SK-MEL-5 (cell line): ENCODE data around the gene ASTN2. TPM values are rescaled to one million over a fixed set of nuclear protein-coding genes. Genes with fewer than 3 reads are reported as not detected.

Experiments
- DNase-seq: peaks from one replicate; pipeline ENCODE4 v3.0.0-alpha.2; 2016; ENCODE audit warnings: low read depth, low spot score
- in situ Hi-C: cut with HindIII; loops from 2 replicates; pipeline ENCODE4 v1.10.0; 2016; ENCODE audit warnings: low sequenced_read_pairs, high pct_unique_total_duplicates, low pct_unique_long_range_greater_than_20kb
- total RNA-seq: library from RNA; depleted of rRNA; stranded (reverse); fragments of >200 nt; shearing (Covaris generic); gene quantifications from 2 replicates; pipeline ENCODE4 v1.2.3, GENCODE V29; 2014

Gene ASTN2
- total RNA-seq, 1 experiment from 2014 or later = 11.9 TPM

DNA sequence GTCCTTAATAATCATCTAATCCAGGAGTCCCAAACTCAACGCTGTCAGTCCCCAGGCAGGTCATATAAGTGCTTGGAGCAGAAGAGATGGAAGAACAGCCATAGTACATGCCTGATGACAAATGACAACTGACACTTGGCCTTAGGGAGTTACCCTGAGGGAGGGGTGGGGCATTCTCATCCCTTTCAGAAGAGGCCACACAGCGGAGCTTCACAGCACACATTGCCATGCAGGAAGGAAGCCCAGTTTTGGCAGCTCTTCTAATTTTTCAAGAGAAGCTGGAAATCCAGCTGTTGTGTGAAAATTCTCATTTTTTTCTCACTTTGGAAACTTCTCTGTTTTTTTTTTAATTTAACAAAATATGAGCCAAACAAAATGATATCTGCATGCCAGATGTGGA, 89.0 kb downstream of the ASTN2 start:
- in situ Hi-C loops = no loop called here
- DNase-seq = no peak

DNA sequence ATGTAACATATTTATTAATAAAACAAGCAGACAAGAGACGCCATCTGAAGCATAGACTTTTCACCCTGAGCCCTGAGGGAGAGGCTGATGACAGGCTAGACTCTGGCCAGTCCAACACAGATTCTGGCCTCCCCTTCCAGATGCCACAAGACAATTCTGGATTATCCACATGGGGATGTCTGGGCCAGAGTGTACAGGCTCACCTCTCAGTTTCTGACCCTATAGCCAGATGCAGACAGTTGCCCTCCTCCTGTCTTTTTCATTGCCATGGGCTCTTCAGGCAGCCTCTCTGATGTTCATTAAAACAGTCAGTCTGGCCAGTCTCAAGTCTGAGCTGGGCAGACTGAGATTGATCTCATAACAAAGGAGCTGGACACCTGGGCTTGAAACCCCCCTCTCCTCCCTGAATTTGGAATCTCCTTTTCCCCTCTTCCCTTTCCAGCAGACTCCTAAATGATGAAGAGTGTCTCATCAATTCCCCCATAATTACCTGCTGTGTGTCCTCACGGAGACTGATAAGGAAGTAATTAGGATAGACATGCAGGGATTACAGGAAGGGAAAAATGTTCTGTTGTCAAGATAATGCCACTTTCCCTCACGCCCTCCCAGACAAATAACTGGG, 89.6 kb downstream of the ASTN2 start:
- in situ Hi-C loops = no loop called here

DNA sequence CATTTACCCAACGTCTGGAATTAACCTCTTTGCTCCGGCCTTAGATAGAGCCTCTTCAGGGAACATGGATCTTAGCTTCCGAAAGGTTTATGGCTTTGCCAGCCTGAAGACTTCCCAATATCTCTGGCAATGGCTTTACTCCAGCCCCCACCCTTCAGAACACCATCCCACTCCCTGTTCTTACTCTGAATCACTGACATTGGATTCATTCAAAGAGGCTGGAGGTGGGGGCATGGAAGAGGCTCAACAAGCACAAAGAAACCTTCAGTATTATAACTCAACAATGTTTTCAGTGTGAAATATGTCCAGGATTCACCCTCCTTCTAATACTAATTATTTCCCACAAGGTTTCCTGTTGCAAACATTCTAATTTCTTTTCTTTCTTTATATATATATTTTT, 91.5 kb downstream of the ASTN2 start:
- in situ Hi-C loops = no loop called here
- no peak for DNase-seq

More for the DNA sequence above, 89.6 kb downstream of the ASTN2 start:
- no peak for DNase-seq

DNA sequence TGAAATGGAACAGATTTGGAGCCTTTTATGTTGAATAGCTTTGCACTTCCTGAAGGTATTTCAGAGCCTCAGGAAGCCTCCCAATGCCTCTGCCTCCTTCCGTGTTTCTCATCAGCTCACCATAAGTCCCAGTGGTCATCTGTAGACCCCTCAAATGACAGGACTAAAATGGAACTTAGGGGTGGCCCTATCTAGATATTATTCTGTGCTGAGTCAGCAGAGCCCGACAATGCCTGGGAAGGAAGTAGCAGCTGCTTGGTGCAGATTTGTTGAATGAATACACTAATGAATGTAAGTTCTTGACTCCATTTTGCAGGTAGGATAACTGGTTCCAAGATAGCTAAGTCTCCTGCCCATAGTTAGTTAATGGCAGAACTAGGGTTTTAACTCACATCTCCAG, 97.7 kb downstream of the ASTN2 start:
- no peak for DNase-seq
- in situ Hi-C loops = no loop called here

DNA sequence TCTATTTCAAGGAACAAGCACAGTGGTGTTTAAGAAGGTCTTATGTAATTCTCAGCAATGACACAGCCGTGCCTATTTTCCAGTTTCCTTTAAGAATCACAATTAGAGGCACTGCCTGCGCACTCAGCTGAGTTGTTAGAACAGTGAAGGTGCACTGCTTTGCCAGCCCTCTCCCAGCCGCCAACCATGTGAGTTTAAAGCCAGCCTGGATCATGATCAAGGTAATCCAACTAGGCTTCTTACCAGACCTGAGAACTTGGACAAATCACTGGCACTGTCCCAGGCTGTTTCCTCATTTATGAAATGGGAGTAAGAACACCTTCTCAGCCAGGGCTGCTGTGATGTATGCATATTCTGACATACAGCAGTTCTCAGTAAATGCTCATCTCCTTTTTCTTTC, 99.6 kb downstream of the ASTN2 start:
- in situ Hi-C loops = no loop called here
- no peak for DNase-seq

DNA sequence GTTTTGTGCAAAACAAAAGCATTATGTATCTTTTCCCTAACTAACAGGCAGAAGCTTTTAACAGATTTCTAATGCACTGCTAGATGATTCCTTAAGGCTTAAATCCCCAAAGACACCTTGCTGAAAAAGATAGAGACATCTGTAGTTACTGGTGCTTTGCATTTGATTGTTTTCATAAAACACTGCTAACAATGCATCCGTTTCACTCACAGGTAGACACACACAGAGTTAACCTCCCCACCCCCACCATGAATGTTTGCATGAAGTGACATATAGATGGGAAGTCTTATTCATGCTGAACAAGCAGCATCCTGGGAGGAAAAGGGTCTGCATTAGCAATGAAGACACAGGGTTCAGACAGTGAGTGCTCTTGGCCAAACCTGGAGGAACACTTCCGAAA, 100.9 kb downstream of the ASTN2 start:
- in situ Hi-C loops = no loop called here

DNA sequence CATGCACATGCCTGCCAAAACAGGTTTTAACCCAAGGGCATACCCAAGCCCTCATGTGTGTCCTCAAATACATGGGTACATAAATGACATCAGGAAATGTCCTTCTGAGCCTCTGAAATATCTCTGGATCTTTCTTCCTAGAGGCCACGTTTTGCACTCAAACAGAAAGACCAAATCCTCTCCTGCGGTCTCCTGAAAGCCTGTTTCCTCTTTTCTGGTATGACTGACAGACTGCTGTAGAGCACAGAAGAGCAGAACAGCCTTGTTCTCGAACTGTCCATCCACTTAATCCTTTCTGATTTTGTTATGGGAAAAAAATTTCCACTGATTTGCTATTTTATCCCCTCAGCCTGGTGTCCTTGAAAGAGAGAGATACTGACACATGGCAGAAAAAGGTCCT, 107.2 kb downstream of the ASTN2 start:
- no peak for DNase-seq
- in situ Hi-C loops = no loop called here

More for the DNA sequence above, 100.9 kb downstream of the ASTN2 start:
- DNase-seq = no peak

DNA sequence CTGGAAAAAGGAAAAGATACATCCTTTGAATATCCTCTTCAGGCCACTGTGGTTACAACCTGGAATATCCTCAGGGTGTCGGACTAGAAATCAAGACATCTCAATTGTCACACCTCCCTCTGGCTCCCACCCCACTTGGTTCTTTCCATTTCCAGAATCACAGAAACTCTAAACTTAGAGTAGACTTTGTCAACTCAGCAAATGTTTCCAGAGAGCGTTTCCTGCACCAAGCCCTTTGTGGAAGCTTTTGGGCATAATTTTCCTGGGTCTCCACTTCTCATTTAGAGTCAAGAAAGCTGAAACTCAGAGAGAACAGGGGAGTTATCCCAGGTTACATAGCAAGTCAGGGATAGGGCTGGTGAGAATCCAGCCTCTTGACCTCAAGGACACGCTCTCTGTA, 108.8 kb downstream of the ASTN2 start:
- no peak for DNase-seq
- in situ Hi-C loops = no loop called here

DNA sequence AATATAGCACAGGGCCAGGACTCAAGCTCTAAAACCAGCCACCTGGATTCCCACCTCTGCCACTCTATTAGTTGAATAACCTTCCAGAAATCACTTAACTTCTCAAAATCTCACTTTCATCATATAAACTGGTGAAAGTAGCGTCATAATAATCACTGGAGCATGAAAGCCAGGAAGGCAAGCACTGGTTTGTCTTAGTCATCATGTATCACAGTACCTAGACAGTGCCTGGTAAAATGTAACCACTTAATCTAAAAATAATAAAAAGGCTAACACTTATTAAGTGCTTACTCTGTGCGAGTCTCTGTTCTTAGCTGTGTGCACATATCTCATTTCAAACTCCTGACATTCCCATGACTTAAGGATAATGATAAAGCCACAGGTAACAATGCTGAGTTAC, 109.4 kb downstream of the ASTN2 start:
- no peak for DNase-seq
- in situ Hi-C loops = no loop called here

DNA sequence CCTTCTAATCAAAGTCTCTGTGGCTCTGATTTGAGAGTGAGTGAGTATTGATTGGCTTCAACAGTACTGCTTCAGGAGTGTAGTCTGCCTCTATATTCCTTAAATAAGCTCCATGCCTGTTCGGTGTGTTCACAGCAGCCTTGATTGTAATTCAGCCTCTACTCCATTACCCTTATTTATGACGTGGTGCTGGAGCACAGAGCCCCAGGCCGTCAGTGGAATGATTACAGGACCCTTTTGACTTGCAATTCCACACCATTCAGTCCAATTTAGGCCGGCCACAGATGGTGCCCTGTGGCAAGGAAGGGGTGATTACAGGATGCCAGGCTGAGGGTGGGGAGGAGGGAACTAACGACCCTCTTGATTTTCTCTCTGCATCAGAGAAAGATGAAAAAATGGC, 110.3 kb downstream of the ASTN2 start:
- DNase-seq = no peak
- in situ Hi-C loops = no loop called here

DNA sequence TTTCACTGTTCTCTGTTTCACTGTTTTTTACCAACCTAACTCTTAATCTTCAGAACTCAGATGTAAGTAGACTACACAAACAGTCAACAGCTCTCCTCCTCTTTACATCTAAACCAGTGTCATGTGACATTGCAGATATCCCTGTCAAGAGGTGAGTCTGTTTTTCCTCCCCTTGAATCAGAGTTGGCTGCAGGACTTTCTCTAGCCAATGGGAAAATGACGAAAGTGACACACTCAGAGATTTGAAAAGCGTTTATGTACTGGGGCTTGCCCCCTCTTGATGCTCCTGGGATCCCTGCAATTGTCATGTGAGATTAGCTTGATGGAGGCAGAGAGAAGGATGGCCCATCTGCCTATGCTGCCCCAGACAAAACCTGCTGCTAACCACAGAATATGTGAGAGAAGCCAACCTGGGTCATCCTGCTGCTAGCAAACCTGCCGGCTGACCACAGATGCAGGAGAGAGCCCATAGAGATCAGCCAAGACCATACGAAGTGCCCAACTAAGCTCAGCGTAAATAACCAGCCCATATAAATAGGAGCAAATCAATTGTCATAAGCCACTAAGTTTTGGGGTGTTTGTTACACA, 111.1 kb downstream of the ASTN2 start:
- no peak for DNase-seq
- in situ Hi-C loops = no loop called here

DNA sequence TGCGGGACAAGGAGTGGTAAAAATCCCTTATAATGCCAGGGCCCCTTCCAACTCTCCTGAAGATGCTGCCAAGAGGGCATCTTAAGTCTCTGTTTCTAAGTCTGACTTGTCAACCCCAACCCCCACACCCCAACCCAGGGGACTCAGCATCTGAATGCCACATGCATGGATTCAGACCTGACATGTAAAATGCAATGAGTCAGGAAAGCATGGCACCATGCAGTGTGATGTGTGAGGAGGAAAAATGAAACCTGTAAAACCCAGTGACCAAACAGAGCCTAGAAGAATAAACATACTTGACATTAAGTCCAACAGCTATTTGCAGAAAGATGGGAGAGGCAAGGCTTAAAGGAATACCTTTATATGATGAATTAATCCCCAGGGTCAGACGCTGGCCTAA, 112.4 kb downstream of the ASTN2 start:
- DNase-seq = no peak
- in situ Hi-C loops = no loop called here

DNA sequence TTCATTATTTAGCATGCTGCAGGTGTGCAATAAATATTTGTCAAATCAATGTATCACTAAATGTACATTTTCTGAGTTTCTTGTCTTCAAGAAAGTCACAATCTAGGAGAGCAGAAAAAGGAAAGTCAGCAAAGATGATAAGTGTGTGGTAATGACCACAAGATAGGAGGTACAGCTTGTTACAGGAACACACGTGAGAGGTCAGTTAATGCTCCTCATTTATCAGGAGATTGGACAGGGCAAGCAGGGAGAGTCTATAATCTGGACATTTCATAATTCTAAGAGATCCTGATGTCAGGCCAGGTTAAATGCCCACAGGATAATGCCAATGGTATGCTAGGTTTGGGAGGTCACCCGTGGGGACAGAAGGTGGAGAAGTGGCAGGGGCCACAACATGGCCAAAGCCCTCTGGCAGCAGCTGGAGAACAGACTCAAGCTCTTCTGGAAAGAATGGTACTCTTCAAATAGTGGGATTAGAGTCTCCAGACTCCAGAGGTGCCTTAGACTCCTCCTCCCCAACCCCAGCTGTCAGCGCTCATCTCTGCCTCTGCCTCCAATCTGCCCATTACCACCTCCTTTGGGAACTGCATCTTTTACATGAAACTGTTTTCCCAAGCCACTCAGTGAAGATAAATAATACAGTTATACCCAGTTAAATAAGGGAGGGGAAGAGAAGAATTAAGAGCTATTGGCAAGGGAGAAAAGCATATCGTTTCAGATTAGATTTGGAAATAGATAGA, 114.3 kb downstream of the ASTN2 start:
- in situ Hi-C loops = no loop called here

DNA sequence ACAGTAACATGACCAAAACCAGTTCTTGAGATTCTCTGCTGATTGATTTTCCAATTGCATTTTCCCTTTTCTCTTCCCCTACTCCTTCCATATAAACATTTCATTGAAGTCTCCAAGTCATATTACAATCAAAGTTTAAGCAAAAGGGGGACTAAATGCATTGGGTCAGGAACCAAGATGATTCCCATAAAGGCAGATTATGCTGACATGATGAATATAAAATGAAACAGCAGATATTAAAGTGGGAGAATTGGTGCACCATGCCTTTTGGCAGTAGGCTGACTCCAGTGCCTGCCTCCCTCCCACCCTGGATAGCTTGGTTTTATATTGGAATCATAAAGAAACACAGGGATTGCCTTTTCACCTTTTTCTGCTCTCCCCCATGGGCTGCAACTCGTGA, 118.4 kb downstream of the ASTN2 start:
- no peak for DNase-seq
- in situ Hi-C loops = no loop called here

More for the DNA sequence above, 114.3 kb downstream of the ASTN2 start:
- DNase-seq = no peak

DNA sequence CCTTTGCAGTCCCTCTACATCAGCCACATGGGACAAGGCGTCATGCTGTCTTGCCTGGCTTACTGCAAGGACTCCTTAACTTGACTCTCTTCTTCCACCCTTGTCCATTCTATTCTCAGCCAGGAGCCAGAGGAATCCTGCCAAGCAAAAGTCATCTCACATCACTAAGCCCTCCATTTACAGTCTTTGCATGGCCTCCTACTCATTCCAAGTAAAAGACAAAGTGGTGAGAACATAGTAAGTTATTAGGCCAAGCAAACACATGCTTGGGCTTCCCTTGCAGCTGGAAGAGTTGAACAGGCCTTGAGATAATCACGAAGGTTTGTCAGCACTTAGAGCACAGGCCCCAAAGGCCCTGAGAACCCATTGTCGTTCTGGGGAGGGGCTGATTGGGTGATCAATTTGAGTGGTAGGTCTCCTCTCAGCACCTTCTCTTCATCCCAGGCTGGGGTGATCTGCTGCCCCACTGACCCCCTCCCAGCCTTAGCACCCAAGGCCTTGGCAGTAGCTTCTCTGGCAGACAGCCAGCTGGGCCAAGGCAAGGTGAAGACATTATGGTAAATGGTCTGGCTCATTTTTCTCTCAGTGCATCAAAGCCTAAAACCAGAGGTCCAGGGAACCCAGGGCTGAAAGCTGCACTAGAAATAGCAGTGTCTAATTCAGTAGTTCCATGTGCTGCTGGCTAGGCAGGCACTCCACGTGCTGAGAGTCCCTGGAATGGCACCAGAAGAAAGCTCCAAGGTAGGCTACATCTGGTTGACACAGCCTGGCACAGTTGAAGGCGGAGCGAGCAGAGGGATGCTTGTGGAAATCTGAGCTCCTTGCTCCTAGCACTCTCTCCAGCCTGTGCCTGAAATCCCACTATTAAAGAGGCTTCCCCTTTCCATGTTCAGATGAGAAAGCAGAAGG, 121.4 kb downstream of the ASTN2 start:
- DNase-seq = no peak
- in situ Hi-C loops = no loop called here

DNA sequence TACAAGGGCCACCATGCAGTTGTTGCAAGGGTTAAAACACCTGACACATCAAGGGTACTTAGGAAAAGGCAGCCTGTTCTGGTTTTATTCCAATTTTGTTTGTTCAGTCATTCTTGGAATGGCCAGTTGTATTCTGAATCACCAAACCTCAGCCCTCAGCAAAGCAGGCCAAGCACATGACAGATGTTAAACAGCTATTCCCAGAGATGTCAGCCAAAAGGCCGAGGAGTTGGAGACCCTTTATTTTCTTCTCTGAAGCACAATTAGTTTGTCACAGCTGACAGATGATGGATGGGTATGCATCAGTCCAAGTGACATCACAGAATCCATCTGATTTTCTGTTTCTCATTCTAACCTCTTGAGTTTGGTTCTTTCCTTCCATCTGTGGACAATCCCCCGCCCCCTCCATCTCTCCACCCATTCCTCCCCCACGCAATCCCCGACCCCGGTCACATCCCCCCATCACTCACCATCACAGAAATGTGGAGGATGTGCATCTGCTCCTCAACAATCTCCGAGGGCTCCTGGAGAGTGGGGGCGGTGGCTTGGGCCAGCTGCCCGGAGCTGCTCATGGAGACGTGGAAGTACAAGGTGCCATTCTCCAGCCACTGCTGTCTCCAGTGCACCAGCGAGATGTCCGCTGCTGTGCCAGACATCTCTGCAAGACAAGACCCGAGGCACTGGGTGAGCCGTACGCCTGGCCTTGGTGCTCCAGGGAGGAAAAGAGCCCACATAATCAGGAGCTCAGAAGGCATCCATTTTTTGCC, 123.8 kb downstream of the ASTN2 start:
- in situ Hi-C loops = no loop called here
- no peak for DNase-seq

DNA sequence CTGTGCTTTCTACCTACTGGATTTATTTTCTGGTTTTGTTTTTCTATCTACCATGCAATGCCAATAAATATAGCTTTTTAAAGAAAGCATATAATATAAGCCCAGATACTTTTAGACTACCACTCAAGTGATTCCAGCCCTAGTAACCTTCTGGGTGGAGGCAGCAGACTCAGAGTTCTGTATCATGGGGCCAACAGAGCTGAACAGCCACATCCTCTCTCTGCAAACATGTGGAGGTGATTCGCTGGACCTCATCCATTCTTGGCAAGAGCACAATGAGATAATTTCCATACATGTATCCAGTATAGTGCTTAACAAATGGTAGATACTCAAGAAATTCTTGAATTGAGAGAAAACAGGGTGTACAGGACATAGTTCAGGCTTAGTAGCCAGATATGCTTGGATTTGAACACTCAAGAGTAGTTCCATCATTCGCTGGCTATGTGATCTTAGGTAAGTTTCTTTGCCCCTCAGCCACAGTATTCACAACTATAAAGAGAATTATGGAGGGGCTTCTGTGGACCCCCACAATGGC, 124.5 kb downstream of the ASTN2 start:
- DNase-seq = no peak
- in situ Hi-C loops = no loop called here
